Endothelial cell of umbilical vein (primary cell): ENCODE data around the gene CYP4F8. TPM values are rescaled to one million over a fixed set of nuclear protein-coding genes. Genes with fewer than 3 reads are reported as not detected.

Experiments
- BruUV-seq: library from RNA; stranded (reverse); fragments of 400-500 nt; replicated peaks from 2 replicates; lab custom pipeline; 2021; lab: Mats Ljungman, UMichigan
- CTCF ChIA-PET: fragments of 300-600, 350-600 bp; sonication (Branson Sonifier 250); formaldehyde crosslinking; loops from one replicate; lab custom pipeline; 2021; ENCODE audit warnings: antibody characterized with exemption, inconsistent platforms; lab: Charles Lee
- POLR2A ChIA-PET: fragments of 300-600, 350-600 bp; sonication (Branson Sonifier 250); formaldehyde crosslinking; loops from one replicate; lab custom pipeline; 2021; ENCODE audit warnings: antibody characterized with exemption, inconsistent platforms; lab: Charles Lee
- DNase-seq: peaks from one replicate; pipeline ENCODE4 v3.0.0-alpha.2; 2011; ENCODE audit warnings: low read depth, low spot score
- FAIRE-seq: peaks from 2 replicates; lab custom pipeline; 2011; peaks lifted over from hg19 to GRCh38; lab: Jason Lieb, UNC
- H2AFZ ChIP-seq: 2 replicates; pipeline ENCODE4 v1.6.0; 2012; ENCODE audit warnings: low read depth, low read length, control low read depth, inconsistent platforms
- H3K27ac ChIP-seq: 2 replicates; pipeline ENCODE4 v1.5.1; 2011; ENCODE audit warnings: low read depth, mild to moderate bottlenecking, control low read depth, low read length, moderate library complexity; ENCODE audit not compliant: insufficient read depth
- H3K27me3 ChIP-seq, 2 experiments: 2 replicates each; pipeline versions ENCODE4 v1.6.0 to v1.6.1; 2011; ENCODE audit warnings: low read length in 2 of 2, mixed read lengths in 1 of 2; ENCODE audit not compliant: control insufficient read depth in 2 of 2, insufficient read depth in 2 of 2
- H3K36me3 ChIP-seq, 2 experiments: 2 replicates in 1 of 2; 3 replicates in 1 of 2; pipeline ENCODE4 v1.5.1; 2011; ENCODE audit warnings: low read length in 2 of 2, mild to moderate bottlenecking in 1 of 2, moderate library complexity in 1 of 2; ENCODE audit not compliant: control insufficient read depth in 2 of 2, insufficient read depth in 2 of 2; ENCODE audit errors: extremely low read depth in 1 of 2
- H3K4me1 ChIP-seq: 3 replicates; pipeline ENCODE4 v1.5.1; 2011; ENCODE audit warnings: mild to moderate bottlenecking, low read length; ENCODE audit not compliant: control insufficient read depth, insufficient read depth; ENCODE audit errors: extremely low read depth
- H3K4me2 ChIP-seq: 2 replicates; pipeline ENCODE4 v1.6.1; 2011; ENCODE audit warnings: low read length, control low read depth, mixed read lengths; ENCODE audit not compliant: insufficient read depth
- H3K4me3 ChIP-seq, 3 experiments: fragments of 200-600 bp in 1 of 3; sonication (generic), shearing (Covaris generic) in 1 of 3; replicated peaks in 1 of 3; 2 replicates each; pipeline ENCODE4 v1.5.1; 2011 to 2016; ENCODE audit warnings: control low read depth in 3 of 3, low read length in 3 of 3, mild to moderate bottlenecking in 2 of 3, inconsistent platforms in 1 of 3, low read depth in 1 of 3, moderate library complexity in 1 of 3; ENCODE audit not compliant: insufficient read depth in 1 of 3
- H3K79me2 ChIP-seq: 2 replicates; pipeline ENCODE4 v1.6.0; 2012; ENCODE audit warnings: low read length, inconsistent platforms; ENCODE audit not compliant: control insufficient read depth, insufficient read depth
- H3K9ac ChIP-seq: replicated peaks from 2 replicates; pipeline ENCODE3; 2011; ENCODE audit warnings: low read length, control low read depth; ENCODE audit not compliant: insufficient read depth; ENCODE audit errors: extremely low read depth
- H3K9me1 ChIP-seq: replicated peaks from 3 replicates; pipeline ENCODE4 v1.6.0; 2011; ENCODE audit warnings: mild to moderate bottlenecking, low read length; ENCODE audit not compliant: control insufficient read depth, insufficient read depth; ENCODE audit errors: extremely low read depth
- H3K9me3 ChIP-seq: replicated peaks from 2 replicates; pipeline ENCODE4 v1.5.1; 2012; ENCODE audit warnings: low read length, inconsistent platforms; ENCODE audit not compliant: control insufficient read depth, insufficient read depth
- H4K20me1 ChIP-seq: replicated peaks from 2 replicates; pipeline ENCODE3; 2011; ENCODE audit warnings: mild to moderate bottlenecking, low read length; ENCODE audit not compliant: control insufficient read depth, insufficient read depth; ENCODE audit errors: extremely low read depth
- CTCF ChIP-seq, 2 donors: IDR thresholded peaks; 1 replicate in 1 of 2; 2 replicates in 1 of 2; pipeline ENCODE4 v1.5.1; 2011; ENCODE audit warnings: low read length in 2 of 2, mild to moderate bottlenecking in 2 of 2, moderate library complexity in 2 of 2, control low read depth in 1 of 2, inconsistent platforms in 1 of 2, low read depth in 1 of 2; ENCODE audit not compliant: insufficient read depth in 1 of 2; ENCODE audit errors: extremely low read depth in 1 of 2
- EZH2 ChIP-seq: IDR thresholded peaks from 2 replicates; pipeline ENCODE4 v1.6.1; 2012; ENCODE audit warnings: borderline replicate concordance, low read depth, mild to moderate bottlenecking, moderate library complexity, low read length, inconsistent platforms; ENCODE audit not compliant: severe bottlenecking
- FOS ChIP-seq: IDR thresholded peaks from 2 replicates; pipeline ENCODE4 v1.6.1; 2011; ENCODE audit warnings: mild to moderate bottlenecking, low read length, moderate library complexity, borderline replicate concordance; ENCODE audit not compliant: insufficient read depth
- GATA2 ChIP-seq: IDR thresholded peaks from 2 replicates; pipeline ENCODE4 v1.7.0; 2011; ENCODE audit warnings: low read depth, mild to moderate bottlenecking, moderate library complexity, mixed read lengths, low read length; ENCODE audit not compliant: insufficient read length, insufficient read depth
- JUN ChIP-seq: IDR thresholded peaks from 2 replicates; pipeline ENCODE4 v1.6.1; 2011; ENCODE audit warnings: borderline replicate concordance, low read depth; ENCODE audit not compliant: insufficient read length, insufficient read depth
- MYC ChIP-seq: IDR thresholded peaks from one replicate; pipeline ENCODE4 v1.6.1; 2011; ENCODE audit warnings: mild to moderate bottlenecking, low read depth, low read length
- POLR2A ChIP-seq: IDR thresholded peaks from 2 replicates; pipeline ENCODE4 v1.6.1; 2012; ENCODE audit warnings: low read depth, mild to moderate bottlenecking, control low read depth, low read length
- POLR2AphosphoS5 ChIP-seq: IDR thresholded peaks from 2 replicates; pipeline ENCODE4 v1.6.1; 2012; ENCODE audit warnings: low read depth, mild to moderate bottlenecking, control low read depth, low read length, moderate library complexity; ENCODE audit not compliant: insufficient read depth
- dilution Hi-C: fragments of 300-500 bp; cut with MboI; formaldehyde crosslinking; loops from one replicate; pipeline ENCODE4 v1.15.0; 2019; ENCODE audit warnings: low sequenced_read_pairs; ENCODE audit not compliant: extremely low pct_ligation_motif_present
- intact Hi-C: fragments of 100-400 bp; cut with micrococcal nuclease; formaldehyde crosslinking; loops from one replicate; pipeline ENCODE4 v1.10.0; 2022
- polyA plus RNA-seq, 4 experiments: library from polyadenylated mRNA; depleted of rRNA in 3 of 4; stranded (reverse) in 3 of 4; unstranded in 1 of 4; fragments of >200 nt; gene quantifications; 2 replicates each; pipeline versions ENCODE4 v1.2.1 to v1.2.3, GENCODE V29; 2011 to 2012; ENCODE audit warnings: missing spikeins in 1 of 4
- total RNA-seq: library from RNA; stranded (reverse); gene quantifications from 2 replicates; pipeline ENCODE4 v1.2.3, GENCODE V29; 2021
- TF ChIP-seq, protein P1 (sequence below): IDR thresholded peaks from 2 replicates; pipeline ENCODE4 v1.6.1; 2011; ENCODE audit not compliant: insufficient read depth, insufficient read length

The CYP4F8 gene
- total and polyA plus RNA-seq, 2 donors (not counting 3 experiments of a cell fraction or from before 2014, with no cell fraction given), result not detected

GRCh38 chr19:15672580-15673175, 57.7 kb downstream of the CYP4F8 start, which contains the start of gene CYP4F12:
TSS of gene CYP4F12 (plus strand) at chr19:15673087. CDS start at chr19:15673530, 443 bp downstream.
- no peak for FAIRE-seq
- no peak within 1 kb of the TSS for H2AFZ ChIP-seq
- no peaks in the 10 kb centered on the region for H3K27me3 ChIP-seq
- CTCF ChIA-PET, result no interaction called here
- no peaks in the 10 kb centered on the region for H3K36me3 ChIP-seq
- no peak within 1 kb of the TSS for H3K4me3 ChIP-seq
- TF ChIP-seq JUN (no peak), POLR2AphosphoS5 (no peak), GATA2 (no peak), EZH2 (no peak), CTCF (IDR thresholded peaks at IDR 0.05; ENCODE audit: extremely low read depth in 1 of 2, insufficient read depth in 1 of 2, low read depth in 1 of 2, low read length in 2 of 2) (no peak), MYC (no peak), POLR2A (no peak), FOS (no peak)
- TF ChIP-seq, protein P1, sequence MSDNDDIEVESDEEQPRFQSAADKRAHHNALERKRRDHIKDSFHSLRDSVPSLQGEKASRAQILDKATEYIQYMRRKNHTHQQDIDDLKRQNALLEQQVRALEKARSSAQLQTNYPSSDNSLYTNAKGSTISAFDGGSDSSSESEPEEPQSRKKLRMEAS, result no peak
- POLR2A ChIA-PET, result no interaction called here
- no peaks in the 10 kb centered on the region for H4K20me1 ChIP-seq
- no peaks in the 10 kb centered on the region for H3K9me1 ChIP-seq
- H3K27ac ChIP-seq, result no peak within 1 kb of the TSS
- dilution Hi-C loops (no loop called here), intact Hi-C loops (no loop called here)
- no peaks in the 10 kb centered on the region for H3K9me3 ChIP-seq
- H3K4me1 ChIP-seq, result no peaks in the 10 kb centered on the region
- no peaks in the 10 kb centered on the region for H3K79me2 ChIP-seq
- H3K9ac ChIP-seq, result no peak within 1 kb of the TSS
- no TSS peak for BruUV-seq
- no peak for DNase-seq
- no peak within 1 kb of the TSS for H3K4me2 ChIP-seq
